Lung (tissue), 12 donors: Measurements from ENCODE around the gene VEPH1. TPM values are rescaled to one million over a fixed set of nuclear protein-coding genes. Genes with fewer than 3 reads are reported as not detected.

Source experiments
- ATAC-seq: fragments of 200-7000 bp; cut with Tn5 transposase; one replicate; pipeline ENCODE4 v1.9.1; 2020; ENCODE audit warnings: moderate number of reproducible peaks; ENCODE audit not compliant: insufficient read depth, low FRiP score
- DNase-seq, 3 donors: peaks; one replicate each; pipeline ENCODE4 v3.0.0-alpha.2; 2013 to 2017
- H3K27ac ChIP-seq, 2 donors: one replicate each; pipeline ENCODE4 v1.5.1; 2013; ENCODE audit warnings: mild to moderate bottlenecking in 2 of 2, moderate library complexity in 2 of 2, control low read depth in 1 of 2, inconsistent platforms in 1 of 2, low read depth in 1 of 2, low read length in 1 of 2
- H3K27me3 ChIP-seq, 3 donors: one replicate each; pipeline ENCODE4 v1.5.1; 2013; ENCODE audit warnings: low read length in 2 of 3; ENCODE audit not compliant: control insufficient read depth in 3 of 3, insufficient read depth in 3 of 3
- H3K36me3 ChIP-seq, 4 donors: one replicate each; pipeline ENCODE4 v1.5.1; 2013; ENCODE audit warnings: low read length in 4 of 4, mild to moderate bottlenecking in 1 of 4, moderate library complexity in 1 of 4; ENCODE audit not compliant: control insufficient read depth in 4 of 4, insufficient read depth in 4 of 4
- H3K4me1 ChIP-seq, 5 donors: one replicate each; pipeline ENCODE4 v1.5.1; 2013; ENCODE audit warnings: low read length in 5 of 5, mild to moderate bottlenecking in 2 of 5, moderate library complexity in 1 of 5; ENCODE audit not compliant: control insufficient read depth in 5 of 5, insufficient read depth in 5 of 5
- H3K4me3 ChIP-seq: one replicate; pipeline ENCODE4 v1.5.1; 2013; ENCODE audit warnings: mild to moderate bottlenecking, control low read depth, moderate library complexity
- H3K9ac ChIP-seq, 2 donors: one replicate each; pipeline ENCODE4 v1.5.1; 2013; ENCODE audit warnings: low read length in 2 of 2, control low read depth in 1 of 2; ENCODE audit not compliant: insufficient read depth in 1 of 2
- H3K9me3 ChIP-seq, 4 donors: one replicate each; pipeline ENCODE4 v1.5.1; 2013; ENCODE audit warnings: low read length in 3 of 4, mild to moderate bottlenecking in 1 of 4, moderate library complexity in 1 of 4; ENCODE audit not compliant: control insufficient read depth in 4 of 4, insufficient read depth in 3 of 4
- CTCF ChIP-seq: IDR thresholded peaks from 2 replicates; pipeline ENCODE4 v1.5.1; 2012; ENCODE audit warnings: mild to moderate bottlenecking; ENCODE audit errors: control extremely low read depth, extremely low read depth
- WGBS, 2 donors: extraction: QIAGEN DNeasy Blood & Tissue Kit; methylation state at CpG; one replicate each; pipeline ENCODE4 v1.1.7; 2013; 5-methylcytosine and 5-hydroxymethylcytosine counted together
- polyA plus RNA-seq, 2 donors: library from polyadenylated mRNA; stranded (reverse); fragments of 200-250 nt; gene quantifications; one replicate each; pipeline ENCODE4 v1.2.1, GENCODE V29; 2013
- total RNA-seq, 2 donors: library from RNA; depleted of rRNA in 1 of 2; stranded (reverse); fragments of >200 nt in 1 of 2; gene quantifications; one replicate each; pipeline ENCODE4 v1.2.1, GENCODE V29; 2014 to 2021
- donor health status: control.
- donor health status: control.
- donor health status: Bipolar disorder and iron deficiency.
- donor health status: healthy.
- donor health status: DM: yes; HTN: yes; CAD: no.

Gene VEPH1
- total and polyA plus RNA-seq, 4 donors: 14.6 to 237 (median 65.5) TPM

DNA sequence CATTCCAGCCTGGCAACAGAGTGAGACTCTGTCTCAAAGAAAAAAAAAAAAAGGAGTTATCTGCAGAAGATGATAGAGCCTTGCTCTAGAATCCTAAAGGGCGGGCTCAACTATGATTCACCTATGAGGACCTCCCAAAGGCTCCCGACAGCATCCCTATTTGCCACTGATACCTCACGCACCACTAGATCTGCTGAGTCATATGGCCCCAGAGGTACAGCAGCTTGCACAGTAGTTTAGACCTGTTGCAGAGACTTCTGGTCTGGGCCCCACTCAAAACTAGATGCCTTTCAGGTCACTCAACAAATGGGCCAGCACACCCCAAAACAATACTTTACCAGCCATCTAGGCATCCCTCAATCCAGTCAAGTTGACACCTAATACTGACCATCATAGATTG lies 104.6 kb downstream of the VEPH1 start:
- Histone ChIP-seq H3K4me1 (no peaks in the 10 kb centered on the region), H3K36me3 (no peaks in the 10 kb centered on the region), H3K9ac (no peak overlapping the region), H3K27me3 (no peaks in the 10 kb centered on the region), H3K4me3 (no peak overlapping the region), H3K27ac (no peak overlapping the region), H3K9me3 (no peaks in the 10 kb centered on the region)
- TF ChIP-seq CTCF: no peak
- DNase-seq (no peak), ATAC-seq (no peak)
- 91 to 98% methylated on average over 3 of the region's 3 CpGs for WGBS, 2 donors

DNA sequence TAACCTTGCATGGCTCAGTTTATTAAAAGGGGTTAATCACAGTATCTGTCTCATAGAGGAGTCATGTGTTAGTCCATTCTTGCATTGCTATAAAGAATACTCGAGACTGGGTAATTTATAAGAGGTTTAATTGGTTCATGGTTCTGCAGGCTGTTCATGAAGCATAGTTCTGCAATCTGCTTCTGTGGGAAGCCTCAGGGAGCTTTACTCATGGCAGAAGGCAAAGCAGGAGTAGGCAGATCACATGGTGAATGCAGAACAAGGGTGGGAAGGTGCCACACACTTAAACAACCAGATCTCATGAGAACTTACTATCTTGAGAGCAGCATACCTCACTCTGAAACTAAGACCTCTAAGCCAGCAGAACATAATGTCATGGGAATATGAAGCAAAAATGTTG lies 108.8 kb downstream of the VEPH1 start:
- 72 to 92% methylated on average over 1 of the region's 1 CpG for WGBS, 2 donors
- Histone ChIP-seq H3K27me3 (no peaks in the 10 kb centered on the region), H3K9ac (no peak overlapping the region), H3K9me3 (peaks cover 0 to 4% (median 0%) of the 10 kb centered on the region in 4 donors), H3K4me1 (no peaks in the 10 kb centered on the region), H3K4me3 (no peak overlapping the region), H3K27ac (no peak overlapping the region), H3K36me3 (no peaks in the 10 kb centered on the region)
- TF ChIP-seq CTCF: no peak
- no peak for DNase-seq
- no peak for ATAC-seq

- DNase-seq (no peak), ATAC-seq (no peak)
- no peak overlapping the region for H3K4me3 ChIP-seq
- no peaks in the 10 kb centered on the region for H3K36me3 ChIP-seq
- no peaks in the 10 kb centered on the region for H3K27me3 ChIP-seq
- TF ChIP-seq CTCF: no peak
- H3K9ac ChIP-seq: no peak overlapping the region
- peaks cover 0 to 4% (median 0%) of the 10 kb centered on the region in 4 donors for H3K9me3 ChIP-seq
- H3K27ac ChIP-seq: no peak overlapping the region
- peaks cover 0 to 7% (median 0%) of the 10 kb centered on the region in 5 donors for H3K4me1 ChIP-seq
These were observed 110.1 kb downstream of the VEPH1 start for GRCh38 chr3:157393113-157393512.

DNA sequence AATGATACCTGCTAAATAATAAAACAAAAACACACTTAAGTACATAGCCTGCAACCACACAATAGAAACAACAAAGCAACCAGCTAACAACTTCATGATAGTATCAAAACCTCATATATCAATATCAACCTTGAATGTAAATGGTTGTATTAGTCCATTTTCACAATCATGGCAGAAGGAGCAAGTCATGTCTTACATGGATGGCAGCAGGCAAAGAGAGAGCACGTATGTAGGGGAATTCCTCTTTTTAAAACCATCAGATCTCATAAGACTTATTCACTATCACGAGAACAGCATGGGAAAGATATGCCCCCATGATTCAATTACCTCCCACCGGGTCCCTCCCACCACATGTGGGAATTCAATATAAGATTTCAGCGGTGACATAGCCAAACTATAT lies 111.1 kb downstream of the VEPH1 start:
- TF ChIP-seq CTCF: no peak
- no peak overlapping the region for H3K4me3 ChIP-seq
- H3K27me3 ChIP-seq: no peaks in the 10 kb centered on the region
- no peaks in the 10 kb centered on the region for H3K36me3 ChIP-seq
- ATAC-seq (no peak), DNase-seq (no peak)
- no peak overlapping the region for H3K9ac ChIP-seq
- H3K27ac ChIP-seq: no peak overlapping the region
- peaks cover 0 to 4% (median 0%) of the 10 kb centered on the region in 4 donors for H3K9me3 ChIP-seq
- WGBS, 2 donors: 90 to 91% methylated on average over 4 of the region's 4 CpGs
- peaks cover 0 to 18% (median 0%) of the 10 kb centered on the region in 5 donors for H3K4me1 ChIP-seq
